Activated T-cell treated with anti-CD3 and anti-CD28 coated beads, Interleukin-2, amount 50 U/mL, for 24 hours (primary cell): ENCODE results near the gene NXN.
"Not testable (repeated sequence)": the region's sequence is repeated elsewhere in the genome, so short reads cannot be mapped to it uniquely, and the experiment has no call there.

Source experiments
- DNase-seq: peaks from one replicate; pipeline ENCODE4 v3.0.0-alpha.2; 2020
- H3K27ac Mint-ChIP-seq: 2 replicates; pipeline ENCODE4 v1.8.0; 2020; ENCODE audit warnings: mild to moderate bottlenecking, mixed read lengths
- H3K27me3 Mint-ChIP-seq: 2 replicates; pipeline ENCODE4 v1.8.0; 2020; ENCODE audit warnings: mixed read lengths
- H3K36me3 Mint-ChIP-seq: 2 replicates; pipeline ENCODE4 v1.8.0; 2020; ENCODE audit warnings: low read depth, mixed read lengths
- H3K4me1 Mint-ChIP-seq: 2 replicates; pipeline ENCODE4 v1.8.0; 2020; ENCODE audit warnings: low read depth, mixed read lengths
- H3K4me3 Mint-ChIP-seq: 2 replicates; pipeline ENCODE4 v1.8.0; 2020; ENCODE audit warnings: mild to moderate bottlenecking, moderate library complexity, mixed read lengths
- H3K9me3 Mint-ChIP-seq: 2 replicates; pipeline ENCODE4 v1.8.0; 2020; ENCODE audit warnings: mixed read lengths

NXN gene

DNA sequence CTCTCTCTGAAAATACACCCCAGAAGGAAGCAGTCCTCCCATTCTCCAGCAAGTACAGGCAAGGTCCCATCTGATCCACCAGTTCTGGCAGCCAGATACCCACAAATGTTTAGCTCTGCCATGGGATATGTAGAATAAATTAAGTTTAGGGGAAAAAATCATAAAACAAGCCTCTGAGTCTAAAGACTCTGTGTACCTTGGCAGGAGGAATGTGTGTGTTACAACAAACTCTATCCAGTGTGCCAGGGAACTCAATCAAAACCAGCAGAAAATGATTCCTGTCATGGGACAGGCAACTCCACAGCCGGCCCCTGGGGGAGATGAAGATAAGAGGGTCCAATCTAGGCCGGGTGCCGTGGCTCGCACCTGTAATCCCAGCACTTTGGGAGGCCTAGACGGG lies 124.0 kb downstream of the NXN start:
- no peak overlapping the region for H3K27ac Mint-ChIP-seq
- no peak overlapping the region for H3K4me3 Mint-ChIP-seq
- no peaks in the 10 kb centered on the region for H3K36me3 Mint-ChIP-seq

DNA sequence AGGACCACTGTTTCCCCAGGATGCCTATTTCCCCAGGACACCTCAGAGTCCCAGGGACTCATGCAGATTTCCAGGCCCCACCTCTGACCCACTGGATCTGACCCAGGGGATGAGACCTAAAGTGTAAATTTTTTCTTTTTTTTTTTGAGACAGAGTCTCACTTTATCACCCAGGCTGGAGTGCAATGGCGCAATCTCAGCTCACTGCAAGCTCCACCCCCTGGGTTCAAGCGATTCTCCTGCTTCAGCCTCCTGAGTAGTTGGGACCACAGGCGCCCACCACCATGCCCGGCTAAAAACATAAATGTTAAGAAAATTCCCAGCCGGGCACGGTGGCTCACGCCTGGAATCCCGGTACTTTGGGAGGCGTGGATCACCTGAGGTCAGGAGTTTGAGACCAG lies 126.7 kb downstream of the NXN start:
- DNase-seq, H3K36me3 Mint-ChIP-seq, H3K9me3 Mint-ChIP-seq, H3K27ac Mint-ChIP-seq, H3K4me3 Mint-ChIP-seq, H3K4me1 Mint-ChIP-seq: not testable (repeated sequence)
- peaks cover 42% of the 10 kb centered on the region for H3K27me3 Mint-ChIP-seq

More for the DNA sequence above, 124.0 kb downstream of the NXN start:
- no peaks in the 10 kb centered on the region for H3K9me3 Mint-ChIP-seq
- H3K27me3 Mint-ChIP-seq = peaks cover 18% of the 10 kb centered on the region
- no peak for DNase-seq
- H3K4me1 Mint-ChIP-seq = no peaks in the 10 kb centered on the region

DNA sequence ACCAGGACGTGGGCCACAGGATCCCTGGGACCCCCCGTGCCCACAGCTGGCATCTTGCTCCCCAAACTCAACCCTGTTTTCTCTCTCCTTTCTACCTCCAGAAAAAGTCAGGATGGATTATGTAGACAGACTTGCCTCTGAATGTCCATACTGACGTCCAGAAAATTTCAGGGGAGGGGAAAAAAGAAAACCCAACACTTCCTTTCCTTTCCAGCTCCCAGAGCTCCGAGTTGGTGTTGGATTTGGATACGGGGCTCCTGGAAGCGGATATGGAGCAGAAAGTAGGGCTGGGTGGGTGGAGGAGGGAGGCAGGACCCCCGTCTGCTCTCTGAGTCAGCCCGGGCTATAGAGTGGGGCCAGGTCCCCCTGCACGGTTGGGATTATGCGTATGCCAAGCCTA lies 127.2 kb downstream of the NXN start:
- Mint-ChIP-seq H3K27ac (no peak overlapping the region), H3K36me3 (no peaks in the 10 kb centered on the region), H3K4me1 (peaks cover 2% of the 10 kb centered on the region), H3K27me3 (peaks cover 47% of the 10 kb centered on the region), H3K4me3 (no peak overlapping the region), H3K9me3 (no peaks in the 10 kb centered on the region)
- no peak for DNase-seq

DNA sequence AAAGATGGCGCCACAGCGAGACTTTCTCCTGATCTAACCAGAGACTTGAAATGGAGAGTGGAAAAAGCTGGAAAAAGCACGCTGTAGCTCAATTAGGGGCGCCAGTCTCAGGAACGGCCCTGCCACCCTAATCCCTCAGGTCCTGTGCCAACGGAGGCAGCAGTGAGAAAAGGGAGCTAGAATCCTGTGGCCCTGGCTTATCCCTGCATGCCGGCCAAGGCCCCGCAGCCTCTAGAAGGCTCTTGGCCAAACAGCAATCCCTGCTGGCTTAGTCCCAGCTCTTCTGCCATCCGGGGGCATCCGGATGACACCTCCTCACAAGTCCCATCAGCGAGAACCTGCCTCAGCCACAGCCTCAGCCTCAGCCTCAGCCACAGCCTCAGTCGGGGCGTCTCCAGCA lies 127.7 kb downstream of the NXN start:
- H3K36me3 Mint-ChIP-seq = no peaks in the 10 kb centered on the region
- H3K4me3 Mint-ChIP-seq = no peak overlapping the region
- H3K4me1 Mint-ChIP-seq = peaks cover 6% of the 10 kb centered on the region
- DNase-seq = no peak
- peaks cover 52% of the 10 kb centered on the region for H3K27me3 Mint-ChIP-seq
- no peak overlapping the region for H3K27ac Mint-ChIP-seq
- H3K9me3 Mint-ChIP-seq = no peaks in the 10 kb centered on the region

DNA sequence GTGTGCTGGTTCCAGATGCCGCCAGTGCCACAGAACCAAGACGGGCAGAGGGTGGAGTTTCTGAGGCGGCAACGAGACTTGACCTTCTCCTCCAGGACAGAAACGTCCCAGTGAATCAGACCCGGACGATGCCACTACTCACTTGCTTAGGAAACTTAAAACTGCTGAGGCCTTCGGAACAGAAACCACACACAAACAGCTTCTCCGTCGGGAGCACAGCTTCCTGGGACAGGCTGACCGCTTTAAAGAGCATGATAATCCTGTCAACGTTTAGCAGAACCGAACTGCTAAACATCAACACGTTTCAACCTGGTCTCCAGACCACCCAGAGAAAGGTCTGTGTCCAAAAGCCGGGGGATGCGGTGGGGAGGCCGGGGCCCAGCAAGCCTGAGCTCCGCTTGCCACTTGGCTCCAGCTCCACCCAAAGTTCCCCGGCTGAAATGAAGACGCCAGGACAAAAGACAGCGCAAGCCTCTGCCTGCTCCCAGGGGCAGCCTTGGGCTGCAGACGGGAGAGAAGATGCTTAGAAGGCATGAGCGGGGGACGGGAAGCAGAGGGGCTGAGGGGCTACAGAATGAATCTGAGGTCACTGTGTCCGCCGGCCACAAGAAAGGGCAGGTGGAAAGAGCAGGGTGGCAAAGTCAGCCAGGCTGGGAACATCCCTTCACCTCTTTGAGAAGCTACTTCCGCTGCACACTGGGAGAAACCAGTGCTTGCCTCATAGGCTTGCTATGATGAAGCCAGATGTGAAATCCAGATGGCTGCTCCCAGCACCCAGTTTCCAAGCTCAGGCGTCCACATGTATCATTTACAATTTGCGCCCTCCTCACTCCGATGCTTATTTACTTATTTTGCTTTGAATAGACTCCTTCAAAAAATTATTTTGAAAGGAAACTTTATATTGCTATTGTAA lies 128.5 kb downstream of the NXN start:
- no peaks in the 10 kb centered on the region for H3K9me3 Mint-ChIP-seq
- H3K27me3 Mint-ChIP-seq = peaks cover 58% of the 10 kb centered on the region
- peaks cover 12% of the 10 kb centered on the region for H3K4me1 Mint-ChIP-seq
- H3K27ac Mint-ChIP-seq = no peak overlapping the region
- H3K36me3 Mint-ChIP-seq = no peaks in the 10 kb centered on the region
- no peak for DNase-seq
- no peak overlapping the region for H3K4me3 Mint-ChIP-seq

DNA sequence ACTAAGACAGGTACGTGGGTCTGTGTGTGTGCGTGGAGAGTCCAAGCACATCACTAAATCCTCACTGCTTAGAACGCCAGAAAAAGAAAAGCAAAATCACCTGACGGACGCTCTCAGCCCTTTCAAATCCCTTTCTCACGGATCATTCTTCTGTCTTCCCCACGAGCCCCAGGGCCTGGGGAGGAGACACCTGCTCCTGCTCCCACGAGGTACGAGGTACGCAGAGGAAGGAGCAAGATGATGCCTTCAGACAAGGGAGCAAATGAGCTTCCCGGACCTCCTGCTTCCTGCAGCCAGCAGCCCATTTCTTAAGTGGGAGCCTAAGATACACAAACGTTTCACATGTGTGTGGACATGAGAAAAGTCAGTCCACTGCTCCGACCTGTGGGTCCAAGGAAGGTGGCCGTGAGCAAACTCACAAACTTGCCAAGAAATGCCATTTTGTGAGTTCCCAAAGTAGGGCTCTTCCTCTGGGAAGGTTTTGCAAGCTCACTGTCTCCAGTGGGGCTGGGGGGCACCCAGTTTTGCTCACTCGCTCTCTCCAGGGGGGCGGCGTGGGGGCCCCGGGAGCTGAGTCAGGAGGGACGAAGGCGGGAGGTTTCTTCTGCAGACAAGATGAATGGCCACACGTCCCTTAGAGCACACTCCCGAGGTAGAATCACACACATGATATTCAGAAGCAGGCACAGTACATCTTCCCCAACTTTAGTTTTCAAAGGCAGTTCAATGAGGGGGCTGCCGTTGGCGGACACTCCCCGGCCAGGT lies 129.3 kb downstream of the NXN start:
- H3K27ac Mint-ChIP-seq = no peak overlapping the region
- no peak overlapping the region for H3K4me3 Mint-ChIP-seq
- no peak for DNase-seq
- H3K27me3 Mint-ChIP-seq = peaks cover 59% of the 10 kb centered on the region
- no peaks in the 10 kb centered on the region for H3K36me3 Mint-ChIP-seq
- no peaks in the 10 kb centered on the region for H3K9me3 Mint-ChIP-seq
- peaks cover 12% of the 10 kb centered on the region for H3K4me1 Mint-ChIP-seq

DNA sequence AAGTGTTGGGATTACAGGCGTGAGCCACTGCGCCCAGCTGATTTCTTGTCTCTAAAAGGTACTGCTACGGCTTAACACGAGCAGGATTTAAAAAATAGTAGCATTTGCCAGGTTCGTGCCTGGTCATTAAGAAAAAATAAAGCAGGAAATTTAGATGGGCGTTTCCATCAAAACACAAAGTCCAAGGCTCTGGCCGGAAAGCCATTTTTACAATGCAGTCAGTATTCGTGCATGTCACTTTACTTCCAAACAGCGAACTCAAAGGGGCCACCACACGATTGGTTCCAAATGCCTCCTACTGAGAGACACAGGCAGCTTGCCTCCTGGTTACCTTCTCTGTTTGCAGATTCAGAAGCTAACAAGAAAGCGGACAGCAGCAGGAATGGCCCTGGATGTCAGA lies 131.2 kb downstream of the NXN start:
- H3K36me3 Mint-ChIP-seq = no peaks in the 10 kb centered on the region
- H3K9me3 Mint-ChIP-seq = no peaks in the 10 kb centered on the region
- H3K4me1 Mint-ChIP-seq = peaks cover 12% of the 10 kb centered on the region
- no peak overlapping the region for H3K27ac Mint-ChIP-seq
- no peak overlapping the region for H3K4me3 Mint-ChIP-seq
- H3K27me3 Mint-ChIP-seq = peaks cover 68% of the 10 kb centered on the region
- DNase-seq = no peak

DNA sequence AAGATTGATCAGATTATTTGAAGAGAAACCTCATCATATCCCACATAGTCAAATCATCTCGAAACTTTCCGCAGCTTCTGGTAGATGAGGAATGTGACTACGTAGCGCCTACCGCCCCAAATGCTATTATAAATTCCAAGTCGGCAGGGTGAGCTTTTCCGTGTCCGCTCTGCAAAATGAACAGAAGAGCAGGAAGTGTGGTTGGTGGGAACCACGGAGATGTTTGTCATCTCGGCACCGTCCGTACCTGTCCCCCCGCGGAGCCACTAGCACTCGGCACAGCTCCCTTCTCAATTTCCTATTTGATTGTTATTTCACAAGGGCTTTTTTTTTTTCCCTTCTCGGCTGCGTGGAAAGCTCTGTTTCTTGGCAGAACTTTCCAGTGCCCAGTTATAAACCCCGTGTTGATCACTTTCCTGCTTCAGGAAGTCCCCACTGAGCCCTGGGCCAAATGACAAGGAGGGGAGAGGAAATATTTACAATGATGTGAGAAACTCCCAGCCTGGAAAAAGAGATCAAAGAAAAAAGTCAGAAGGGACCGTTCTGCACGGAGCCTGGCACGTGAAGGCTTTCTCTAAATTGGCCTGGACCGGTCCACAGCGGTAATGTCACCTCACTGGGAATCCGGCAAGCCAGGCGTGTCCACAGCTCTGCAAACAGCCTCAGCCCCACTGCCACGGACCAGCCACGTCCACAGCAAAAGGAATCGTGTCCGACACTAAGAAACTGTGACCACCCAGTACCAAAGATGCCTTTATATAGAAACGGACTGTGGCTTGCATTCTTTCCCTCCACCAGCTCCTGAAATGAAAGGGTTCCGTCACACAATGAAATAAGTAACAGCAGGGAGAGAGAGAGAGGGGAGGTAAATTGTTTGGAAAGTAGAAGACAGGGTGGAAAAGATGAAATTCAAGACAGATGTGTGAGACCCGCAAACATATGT lies 132.4 kb downstream of the NXN start:
- DNase-seq = no peak
- Mint-ChIP-seq H3K36me3 (no peaks in the 10 kb centered on the region), H3K4me1 (peaks cover 12% of the 10 kb centered on the region), H3K9me3 (no peaks in the 10 kb centered on the region), H3K4me3 (no peak overlapping the region), H3K27me3 (peaks cover 70% of the 10 kb centered on the region), H3K27ac (no peak overlapping the region)

DNA sequence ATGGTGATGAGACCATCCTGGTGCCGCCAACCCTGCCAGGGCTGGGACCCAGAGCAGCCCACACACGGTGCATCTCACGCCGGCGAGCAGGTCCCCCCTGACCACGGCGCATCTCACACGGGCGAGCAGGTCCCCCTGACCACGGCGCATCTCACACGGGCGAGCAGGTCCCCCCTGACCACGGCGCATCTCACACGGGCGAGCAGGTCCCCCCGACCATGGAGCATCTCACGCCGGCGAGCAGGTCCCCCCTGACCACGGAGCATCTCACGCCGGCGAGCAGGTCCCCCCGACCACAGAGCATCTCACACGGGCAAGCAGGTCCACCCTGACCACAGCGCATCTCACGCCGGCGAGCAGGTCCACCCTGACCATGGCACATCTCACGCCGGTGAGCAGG lies 138.3 kb downstream of the NXN start:
- H3K4me3 Mint-ChIP-seq = no peak overlapping the region

DNA sequence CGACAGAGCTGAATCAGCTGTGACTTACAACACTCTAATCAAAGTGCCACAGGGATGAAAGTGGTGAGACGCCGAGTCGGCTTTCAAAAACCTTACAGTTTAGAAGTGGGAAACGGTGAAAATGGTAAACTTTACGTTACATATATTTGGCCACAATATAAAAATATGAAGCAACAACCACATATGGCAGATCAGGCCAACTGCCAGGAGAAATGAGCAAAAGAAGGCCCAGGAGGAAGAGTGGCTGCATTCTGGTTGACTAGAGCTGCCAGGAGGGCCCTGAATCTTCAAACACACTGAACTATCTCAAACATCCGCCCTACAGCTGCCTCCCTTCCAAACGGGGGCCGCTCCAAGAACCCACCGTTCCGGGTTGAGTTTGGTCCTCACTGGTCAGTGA lies 141.1 kb downstream of the NXN start:
- Mint-ChIP-seq H3K36me3 (no peaks in the 10 kb centered on the region), H3K9me3 (no peaks in the 10 kb centered on the region), H3K4me1 (no peaks in the 10 kb centered on the region), H3K27ac (no peak overlapping the region), H3K4me3 (no peak overlapping the region), H3K27me3 (peaks cover 10% of the 10 kb centered on the region)
- no peak for DNase-seq

More for the DNA sequence above, 138.3 kb downstream of the NXN start:
- Mint-ChIP-seq H3K36me3 (no peaks in the 10 kb centered on the region), H3K27me3 (peaks cover 24% of the 10 kb centered on the region), H3K4me1 (no peaks in the 10 kb centered on the region), H3K9me3 (no peaks in the 10 kb centered on the region), H3K27ac (no peak overlapping the region)
- no peak for DNase-seq

DNA sequence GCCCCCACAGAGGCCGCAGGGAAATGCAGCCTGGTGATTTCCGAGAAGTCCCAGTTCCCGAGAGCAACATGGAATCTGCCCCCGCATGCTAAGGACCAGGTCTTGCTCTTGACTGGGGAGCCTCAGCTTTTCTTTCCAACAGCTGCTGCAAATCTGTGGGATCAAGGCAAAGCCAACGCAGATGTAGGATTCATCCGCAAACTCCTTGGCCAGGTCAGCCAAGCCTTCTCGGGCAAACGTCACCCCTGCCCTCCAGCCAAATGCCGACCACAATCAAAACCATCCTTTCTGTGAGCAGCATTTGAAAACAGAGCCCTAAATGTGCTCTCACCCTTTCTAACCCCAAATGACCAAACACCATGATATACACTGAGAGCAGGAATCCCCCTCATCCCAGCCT lies 143.4 kb downstream of the NXN start:
- peaks cover 5% of the 10 kb centered on the region for H3K27me3 Mint-ChIP-seq
- H3K27ac Mint-ChIP-seq = no peak overlapping the region
- H3K36me3 Mint-ChIP-seq = no peaks in the 10 kb centered on the region
- DNase-seq = no peak
- H3K9me3 Mint-ChIP-seq = no peaks in the 10 kb centered on the region
- no peak overlapping the region for H3K4me3 Mint-ChIP-seq
- H3K4me1 Mint-ChIP-seq = no peaks in the 10 kb centered on the region

DNA sequence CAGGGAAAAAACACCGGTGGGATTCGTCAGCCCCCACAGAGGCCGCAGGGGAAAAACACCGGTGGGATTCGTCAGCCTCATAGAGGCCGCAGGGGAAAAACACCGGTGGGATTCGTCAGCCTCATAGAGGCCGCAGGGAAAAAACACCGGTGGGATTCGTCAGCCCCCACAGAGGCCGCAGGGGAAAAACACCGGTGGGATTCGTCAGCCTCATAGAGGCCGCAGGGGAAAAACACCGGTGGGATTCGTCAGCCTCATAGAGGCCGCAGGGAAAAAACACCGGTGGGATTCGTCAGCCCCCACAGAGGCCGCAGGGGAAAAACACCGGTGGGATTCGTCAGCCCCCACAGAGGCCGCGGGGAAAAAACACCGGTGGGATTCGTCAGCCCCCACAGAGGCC lies 143.9 kb downstream of the NXN start:
- not testable (repeated sequence) for H3K27me3 Mint-ChIP-seq, H3K9me3 Mint-ChIP-seq, H3K4me1 Mint-ChIP-seq, H3K4me3 Mint-ChIP-seq, H3K36me3 Mint-ChIP-seq, DNase-seq, H3K27ac Mint-ChIP-seq

DNA sequence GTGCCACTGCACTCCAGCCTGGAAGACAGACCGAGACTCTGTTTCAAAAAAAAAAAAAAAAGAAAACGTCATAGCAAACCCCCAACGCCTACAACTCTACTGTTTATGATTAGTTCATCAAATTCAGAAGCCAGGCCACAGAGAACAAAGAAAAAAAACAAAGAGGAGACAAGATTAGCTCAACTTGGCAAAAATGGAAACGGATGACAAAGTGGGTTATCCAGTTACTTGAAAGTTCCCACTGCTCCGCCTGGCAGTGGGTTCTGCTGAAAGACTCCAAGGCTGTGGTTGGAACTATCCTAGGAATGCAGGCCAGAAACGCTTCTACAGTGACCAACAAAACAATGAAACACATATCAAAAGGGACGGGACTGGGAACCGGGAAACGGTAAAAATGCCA lies 144.3 kb downstream of the NXN start:
- DNase-seq = no peak
- peaks cover 7% of the 10 kb centered on the region for H3K27me3 Mint-ChIP-seq
- H3K4me1 Mint-ChIP-seq = no peaks in the 10 kb centered on the region
- H3K4me3 Mint-ChIP-seq = no peak overlapping the region
- no peaks in the 10 kb centered on the region for H3K9me3 Mint-ChIP-seq
- no peak overlapping the region for H3K27ac Mint-ChIP-seq
- H3K36me3 Mint-ChIP-seq = no peaks in the 10 kb centered on the region

DNA sequence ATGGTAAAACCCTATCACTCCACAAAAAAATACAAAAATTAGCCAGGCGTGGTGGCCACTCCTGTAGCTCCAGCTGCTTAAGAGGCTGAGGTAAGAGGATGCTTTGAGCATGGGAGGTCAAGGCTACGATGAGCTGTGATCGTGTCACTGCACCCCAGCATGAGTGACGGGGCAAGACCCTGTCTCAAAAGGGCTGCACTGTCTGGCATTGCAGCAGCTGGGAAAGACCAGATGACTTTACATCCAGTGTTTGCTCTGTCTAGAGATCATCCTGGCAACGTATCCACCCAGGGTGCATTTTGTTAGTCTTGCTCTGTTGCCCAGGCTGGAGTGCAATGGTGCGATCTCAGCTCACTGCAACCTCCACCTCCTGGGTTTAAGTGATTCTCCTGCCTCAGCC lies 145.4 kb downstream of the NXN start:
- DNase-seq = no peak
- H3K4me1 Mint-ChIP-seq = no peaks in the 10 kb centered on the region
- H3K9me3 Mint-ChIP-seq = no peaks in the 10 kb centered on the region
- no peaks in the 10 kb centered on the region for H3K36me3 Mint-ChIP-seq
- H3K27ac Mint-ChIP-seq = no peak overlapping the region
- H3K4me3 Mint-ChIP-seq = no peak overlapping the region
- peaks cover 14% of the 10 kb centered on the region for H3K27me3 Mint-ChIP-seq
